Nephron progenitor cell (in vitro differentiated cells): ENCODE results near the gene SH3GLB2.
"Not testable (repeated sequence)": the region's sequence is repeated elsewhere in the genome, so short reads cannot be mapped to it uniquely, and the experiment has no call there.

Experiments used
- DNase-seq: peaks from one replicate; pipeline ENCODE4 v3.0.0; 2021
- H3K27ac Mint-ChIP-seq: 2 replicates; pipeline ENCODE4 v1.8.0; 2021; ENCODE audit warnings: mild to moderate bottlenecking, moderate library complexity, mixed read lengths
- H3K27me3 Mint-ChIP-seq: 2 replicates; pipeline ENCODE4 v1.8.0; 2021; ENCODE audit warnings: mild to moderate bottlenecking, low read depth, mixed read lengths; ENCODE audit not compliant: poor library complexity
- H3K36me3 Mint-ChIP-seq: 2 replicates; pipeline ENCODE4 v1.8.0; 2021; ENCODE audit warnings: low read depth, mixed read lengths
- H3K4me1 Mint-ChIP-seq: 2 replicates; pipeline ENCODE4 v1.8.0; 2021; ENCODE audit warnings: mixed read lengths
- H3K4me3 Mint-ChIP-seq: 2 replicates; pipeline ENCODE4 v1.8.0; 2021; ENCODE audit warnings: mild to moderate bottlenecking, moderate library complexity, mixed read lengths
- H3K9me3 Mint-ChIP-seq: 2 replicates; pipeline ENCODE4 v1.8.0; 2021; ENCODE audit warnings: mild to moderate bottlenecking, moderate library complexity, mixed read lengths
- TF ChIP-seq, protein P1 (sequence below): fragments of 200-600 bp; sonication (generic); IDR thresholded peaks from 2 replicates; pipeline ENCODE4 v1.5.0; 2021; ENCODE audit warnings: antibody characterized with exemption

SH3GLB2 gene

GRCh38 chr9:128972956-128973355 is 55.2 kb downstream of the SH3GLB2 start:
- no peaks in the 10 kb centered on the region for H3K9me3 Mint-ChIP-seq
- H3K27me3 Mint-ChIP-seq, result no peaks in the 10 kb centered on the region
- H3K4me3 Mint-ChIP-seq, result no peak overlapping the region
- TF ChIP-seq, protein P1, sequence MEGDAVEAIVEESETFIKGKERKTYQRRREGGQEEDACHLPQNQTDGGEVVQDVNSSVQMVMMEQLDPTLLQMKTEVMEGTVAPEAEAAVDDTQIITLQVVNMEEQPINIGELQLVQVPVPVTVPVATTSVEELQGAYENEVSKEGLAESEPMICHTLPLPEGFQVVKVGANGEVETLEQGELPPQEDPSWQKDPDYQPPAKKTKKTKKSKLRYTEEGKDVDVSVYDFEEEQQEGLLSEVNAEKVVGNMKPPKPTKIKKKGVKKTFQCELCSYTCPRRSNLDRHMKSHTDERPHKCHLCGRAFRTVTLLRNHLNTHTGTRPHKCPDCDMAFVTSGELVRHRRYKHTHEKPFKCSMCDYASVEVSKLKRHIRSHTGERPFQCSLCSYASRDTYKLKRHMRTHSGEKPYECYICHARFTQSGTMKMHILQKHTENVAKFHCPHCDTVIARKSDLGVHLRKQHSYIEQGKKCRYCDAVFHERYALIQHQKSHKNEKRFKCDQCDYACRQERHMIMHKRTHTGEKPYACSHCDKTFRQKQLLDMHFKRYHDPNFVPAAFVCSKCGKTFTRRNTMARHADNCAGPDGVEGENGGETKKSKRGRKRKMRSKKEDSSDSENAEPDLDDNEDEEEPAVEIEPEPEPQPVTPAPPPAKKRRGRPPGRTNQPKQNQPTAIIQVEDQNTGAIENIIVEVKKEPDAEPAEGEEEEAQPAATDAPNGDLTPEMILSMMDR, result no peak
- no peaks in the 10 kb centered on the region for H3K4me1 Mint-ChIP-seq
- H3K36me3 Mint-ChIP-seq, result peaks cover 73% of the 10 kb centered on the region
- peak overlapping the region; percentile 83 for H3K27ac Mint-ChIP-seq
- no peak for DNase-seq

DNA sequence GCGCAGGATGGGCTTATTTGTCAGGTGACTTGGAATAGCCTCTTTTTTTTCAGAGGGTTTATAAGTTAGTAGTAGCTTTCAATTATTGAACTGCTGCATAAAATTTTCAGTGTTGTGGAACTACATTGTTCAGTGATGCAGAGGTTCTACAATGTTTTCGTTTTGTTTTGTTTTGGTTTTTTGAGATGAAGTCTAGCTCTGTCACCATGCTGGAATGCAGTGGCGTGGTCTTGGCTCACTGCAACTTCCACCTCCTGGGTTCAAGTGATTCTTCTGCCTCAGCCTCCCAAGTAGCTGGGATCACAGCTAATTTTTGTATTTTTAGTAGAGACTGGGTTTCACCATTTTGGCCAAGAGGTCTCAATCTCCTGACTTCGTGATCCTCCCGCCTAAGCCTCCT is 58.6 kb downstream of the SH3GLB2 start:
- H3K4me1 Mint-ChIP-seq, result no peaks in the 10 kb centered on the region
- peaks cover 61% of the 10 kb centered on the region for H3K36me3 Mint-ChIP-seq
- no peak overlapping the region for H3K27ac Mint-ChIP-seq
- no peak for DNase-seq
- H3K9me3 Mint-ChIP-seq, result no peaks in the 10 kb centered on the region
- H3K4me3 Mint-ChIP-seq, result no peak overlapping the region
- H3K27me3 Mint-ChIP-seq, result no peaks in the 10 kb centered on the region
- TF ChIP-seq, protein P1, result no peak

- not testable (repeated sequence) for H3K27ac Mint-ChIP-seq, H3K4me3 Mint-ChIP-seq, H3K4me1 Mint-ChIP-seq, H3K27me3 Mint-ChIP-seq, H3K9me3 Mint-ChIP-seq, DNase-seq
- H3K36me3 Mint-ChIP-seq, result peaks cover 61% of the 10 kb centered on the region
These were observed 66.7 kb downstream of the SH3GLB2 start for GRCh38 chr9:128961403-128961802.
